SK-N-SH (cell line): ENCODE results near the gene TSSC4. TPM values are rescaled to one million over a fixed set of nuclear protein-coding genes. Genes with fewer than 3 reads are reported as not detected.

ENCODE experiments used
- CTCF ChIA-PET: fragments of 300-600, 350-600 bp; formaldehyde crosslinking; extraction: SDS; loops from one replicate; lab custom pipeline; 2021; lab: Yijun Ruan, JAX
- POLR2A ChIA-PET: fragments of 350-600 bp; sonication (Branson Sonifier 250); formaldehyde crosslinking; extraction: SDS; loops from one replicate; lab custom pipeline; 2020; ENCODE audit warnings: antibody characterized with exemption, inconsistent platforms; lab: Yijun Ruan, JAX
- DNase-seq: peaks from one replicate; pipeline ENCODE4 v3.0.0; 2012
- H2AFZ ChIP-seq: fragments of 200-600 bp; sonication (generic); 2 replicates; pipeline ENCODE4 v1.8.1; 2016; ENCODE audit warnings: antibody characterized with exemption, mild to moderate bottlenecking, low read depth
- H3F3A ChIP-seq: fragments of 200-600 bp; sonication (generic); replicated peaks from 2 replicates; pipeline ENCODE3; 2016; ENCODE audit warnings: antibody characterized with exemption, mild to moderate bottlenecking; ENCODE audit not compliant: insufficient read depth
- H3K27ac ChIP-seq, 2 experiments: fragments of 200-500 bp in 1 of 2; fragments of 200-600 bp in 1 of 2; sonication (Bioruptor generic) in 1 of 2; sonication (generic), shearing (Covaris generic) in 1 of 2; 2 replicates each; pipeline versions ENCODE4 v1.5.1 to v1.6.1; 2014 to 2016; ENCODE audit warnings: low read depth in 2 of 2, inconsistent platforms in 1 of 2, low read length in 1 of 2, mild to moderate bottlenecking in 1 of 2, mixed read lengths in 1 of 2
- H3K27me3 ChIP-seq: fragments of 200-600 bp; sonication (generic), shearing (Covaris generic); 2 replicates; pipeline ENCODE4 v1.6.1; 2016; ENCODE audit warnings: mixed run types; ENCODE audit not compliant: insufficient read depth
- H3K36me3 ChIP-seq, 2 experiments: fragments of 200-500 bp in 1 of 2; fragments of 200-600 bp in 1 of 2; sonication (Bioruptor generic) in 1 of 2; sonication (generic) in 1 of 2; replicated peaks in 1 of 2; 2 replicates each; pipeline versions ENCODE3 to v1.5.1; 2014 to 2016; ENCODE audit warnings: low read length in 1 of 2, mild to moderate bottlenecking in 1 of 2; ENCODE audit not compliant: insufficient read depth in 2 of 2, control insufficient read depth in 1 of 2
- H3K4me1 ChIP-seq, 2 experiments: fragments of 200-500 bp in 1 of 2; fragments of 200-600 bp in 1 of 2; sonication (Bioruptor generic) in 1 of 2; sonication (generic), shearing (Covaris generic) in 1 of 2; 2 replicates each; pipeline versions ENCODE4 v1.5.1 to v1.6.1; 2014 to 2016; ENCODE audit warnings: low read depth in 1 of 2, low read length in 1 of 2, mixed run types in 1 of 2; ENCODE audit not compliant: insufficient read depth in 2 of 2, control insufficient read depth in 1 of 2
- H3K4me2 ChIP-seq: fragments of 200-600 bp; sonication (generic), shearing (Covaris generic); 2 replicates; pipeline ENCODE4 v1.6.1; 2017; ENCODE audit warnings: mixed run types
- H3K4me3 ChIP-seq, 2 experiments: fragments of 200-500 bp in 1 of 2; fragments of 200-600 bp in 1 of 2; sonication (Bioruptor generic) in 1 of 2; sonication (generic), shearing (Covaris generic) in 1 of 2; 2 replicates each; pipeline versions ENCODE4 v1.5.1 to v1.8.1; 2014 to 2016; ENCODE audit warnings: low read depth in 2 of 2, inconsistent platforms in 1 of 2, low read length in 1 of 2, mild to moderate bottlenecking in 1 of 2, mixed read lengths in 1 of 2, moderate library complexity in 1 of 2
- H3K79me2 ChIP-seq: fragments of 200-600 bp; sonication (generic); 2 replicates; pipeline ENCODE4 v1.8.1; 2017; ENCODE audit warnings: mild to moderate bottlenecking; ENCODE audit not compliant: insufficient read depth
- H3K9ac ChIP-seq: fragments of 200-600 bp; sonication (generic); 2 replicates; pipeline ENCODE4 v1.6.1; 2017; ENCODE audit warnings: mixed run types
- H3K9me2 ChIP-seq: fragments of 200-600 bp; sonication (generic); 2 replicates; pipeline ENCODE4 v1.6.1; 2017; ENCODE audit warnings: mixed run types
- H3K9me3 ChIP-seq: fragments of 200-600 bp; sonication (generic); 2 replicates; pipeline ENCODE4 v1.6.1; 2017; ENCODE audit warnings: mixed run types, mild to moderate bottlenecking, moderate library complexity
- H4K20me1 ChIP-seq: fragments of 200-600 bp; sonication (generic); 2 replicates; pipeline ENCODE4 v1.6.1; 2017; ENCODE audit warnings: mild to moderate bottlenecking, mixed run types; ENCODE audit not compliant: insufficient read depth
- ELF1 ChIP-seq: IDR thresholded peaks from 2 replicates; pipeline ENCODE4 v1.4.0; 2012
- GATA2 ChIP-seq: sonication (generic); formaldehyde crosslinking; IDR thresholded peaks from 2 replicates; pipeline ENCODE4 v1.5.0; 2020; ENCODE audit warnings: mild to moderate bottlenecking, missing genetic modification reagents
- IRF3 ChIP-seq: fragments of 150-350 bp; IDR thresholded peaks from 2 replicates; pipeline ENCODE4 v1.6.1; 2016; ENCODE audit warnings: mild to moderate bottlenecking, low read depth, low read length
- JUND ChIP-seq: IDR thresholded peaks from 2 replicates; pipeline ENCODE4 v1.4.0; 2012
- NFIC ChIP-seq: IDR thresholded peaks from 2 replicates; pipeline ENCODE4 v1.4.0; 2012; ENCODE audit warnings: borderline replicate concordance
- PBX3 ChIP-seq: IDR thresholded peaks from 2 replicates; pipeline ENCODE4; 2012
- POLR2AphosphoS5 ChIP-seq: IDR thresholded peaks from 2 replicates; pipeline ENCODE4 v1.6.1; 2012; ENCODE audit warnings: low read depth, low read length
- REST ChIP-seq: IDR thresholded peaks from 2 replicates; pipeline ENCODE4 v1.6.1; 2012; ENCODE audit warnings: mild to moderate bottlenecking, low read depth, low read length, moderate library complexity
- RFX5 ChIP-seq: IDR thresholded peaks from 2 replicates; pipeline ENCODE4 v1.6.1; 2012; ENCODE audit warnings: mild to moderate bottlenecking, improper control_type of control experiment, low read length
- SMC3 ChIP-seq: IDR thresholded peaks from 2 replicates; pipeline ENCODE4 v1.6.1; 2012; ENCODE audit warnings: low read depth, low read length, improper control_type of control experiment
- TAF1 ChIP-seq: IDR thresholded peaks from 2 replicates; pipeline ENCODE4 v1.6.1; 2012; ENCODE audit warnings: low read depth, mild to moderate bottlenecking, low read length, moderate library complexity, borderline replicate concordance
- WGBS: methylation state at CpG from one replicate; pipeline ENCODE4 v1.1.6; 2017; ENCODE audit warnings: low lambda C conversion rate; 5-methylcytosine and 5-hydroxymethylcytosine counted together
- polyA plus RNA-seq, 3 experiments: library from polyadenylated mRNA; depleted of rRNA; stranded (reverse); fragments of >200 nt; gene quantifications; 2 replicates each; pipeline ENCODE4 v1.2.3, GENCODE V29; 2012
- TF ChIP-seq, protein P1 (sequence below): IDR thresholded peaks from 2 replicates; pipeline ENCODE4 v1.4.0; 2012; ENCODE audit warnings: low read depth, borderline replicate concordance
- TF ChIP-seq, protein P2 (sequence below): fragments of 150-350 bp; IDR thresholded peaks from 2 replicates; pipeline ENCODE4 v1.6.1; 2017; ENCODE audit warnings: antibody characterized with exemption, low read length, low read depth, borderline replicate concordance

Gene TSSC4
- polyA plus RNA-seq, 1 of the 3 experiments (the other 2 are of a cell fraction): 45.1 TPM

DNA sequence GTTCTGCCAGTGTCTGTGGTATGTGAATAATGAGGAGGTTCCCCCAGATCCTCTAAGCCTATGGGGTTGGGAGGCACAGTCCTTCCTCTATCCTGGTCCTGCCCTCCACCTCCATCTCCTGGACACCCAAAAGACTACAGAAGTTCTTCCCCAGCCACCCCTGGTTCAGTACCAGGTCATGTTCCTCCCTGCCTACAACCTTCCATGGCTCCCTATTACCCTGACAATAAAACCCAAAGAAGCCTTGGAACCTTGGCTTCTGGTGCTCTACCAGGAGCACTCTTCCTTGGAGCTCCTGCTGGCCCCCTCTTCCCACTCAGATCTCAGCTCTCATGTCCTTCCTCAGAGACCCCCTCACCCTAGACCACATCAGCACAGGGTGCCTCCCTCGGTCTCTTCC, 30.8 kb downstream of the TSSC4 start (continued):
- TF ChIP-seq REST: no peak
- TF ChIP-seq, all 33 proteins: peak for 0

GRCh38 chr11:2432171-2432621, 31.6 kb downstream of the TSSC4 start:
- WGBS: 0% methylated on average over 2 of the region's 15 CpGs
- no peak overlapping the region for H3K4me3 ChIP-seq
- H3K9ac ChIP-seq: no peak overlapping the region
- no peak overlapping the region for H3K27ac ChIP-seq
- H3K4me2 ChIP-seq: no peak overlapping the region
- no peaks in the 10 kb centered on the region for H3F3A ChIP-seq
- CTCF ChIA-PET: interaction anchor here (1.1 to 2.9 kb wide), 4 partner anchors 12 to 457 kb away, joined by 4 to 32 read pairs (median 10); no protein-coding TSS in a partner anchor
- TF ChIP-seq, protein P1, sequence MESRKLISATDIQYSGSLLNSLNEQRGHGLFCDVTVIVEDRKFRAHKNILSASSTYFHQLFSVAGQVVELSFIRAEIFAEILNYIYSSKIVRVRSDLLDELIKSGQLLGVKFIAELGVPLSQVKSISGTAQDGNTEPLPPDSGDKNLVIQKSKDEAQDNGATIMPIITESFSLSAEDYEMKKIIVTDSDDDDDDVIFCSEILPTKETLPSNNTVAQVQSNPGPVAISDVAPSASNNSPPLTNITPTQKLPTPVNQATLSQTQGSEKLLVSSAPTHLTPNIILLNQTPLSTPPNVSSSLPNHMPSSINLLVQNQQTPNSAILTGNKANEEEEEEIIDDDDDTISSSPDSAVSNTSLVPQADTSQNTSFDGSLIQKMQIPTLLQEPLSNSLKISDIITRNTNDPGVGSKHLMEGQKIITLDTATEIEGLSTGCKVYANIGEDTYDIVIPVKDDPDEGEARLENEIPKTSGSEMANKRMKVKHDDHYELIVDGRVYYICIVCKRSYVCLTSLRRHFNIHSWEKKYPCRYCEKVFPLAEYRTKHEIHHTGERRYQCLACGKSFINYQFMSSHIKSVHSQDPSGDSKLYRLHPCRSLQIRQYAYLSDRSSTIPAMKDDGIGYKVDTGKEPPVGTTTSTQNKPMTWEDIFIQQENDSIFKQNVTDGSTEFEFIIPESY: no peak
- no peak for TF ChIP-seq NFIC
- TF ChIP-seq, all 33 proteins: peak for 0
- DNase-seq: no peak
- Histone ChIP-seq H3K79me2 (no peaks in the 10 kb centered on the region), H2AFZ (no peak overlapping the region), H4K20me1 (no peaks in the 10 kb centered on the region), H3K36me3 (no peaks in the 10 kb centered on the region), H3K9me3 (no peaks in the 10 kb centered on the region), H3K27me3 (no peaks in the 10 kb centered on the region), H3K9me2 (no peaks in the 10 kb centered on the region), H3K4me1 (no peaks in the 10 kb centered on the region)
- POLR2A ChIA-PET: no interaction called here

GRCh38 chr11:2432628-2433071, 32.1 kb downstream of the TSSC4 start:
- Histone ChIP-seq H3K27ac (no peak overlapping the region), H3F3A (no peaks in the 10 kb centered on the region), H3K4me1 (no peaks in the 10 kb centered on the region), H3K9me2 (no peaks in the 10 kb centered on the region), H3K4me2 (no peak overlapping the region), H3K36me3 (no peaks in the 10 kb centered on the region), H3K9me3 (no peaks in the 10 kb centered on the region), H2AFZ (no peak overlapping the region), H3K9ac (no peak overlapping the region), H3K79me2 (no peaks in the 10 kb centered on the region), H4K20me1 (no peaks in the 10 kb centered on the region), H3K4me3 (no peak overlapping the region), H3K27me3 (no peaks in the 10 kb centered on the region)
- no peak for DNase-seq
- ChIA-PET POLR2A (no interaction called here), CTCF (interaction anchor here (1.1 to 2.9 kb wide), 4 partner anchors 13 to 456 kb away, joined by 4 to 32 read pairs (median 10); no protein-coding TSS in a partner anchor)
- WGBS: 56% methylated on average over 12 of the region's 13 CpGs
- no peak for TF ChIP-seq PBX3
- no peak for TF ChIP-seq TAF1
- TF ChIP-seq NFIC: no peak
- no peak for TF ChIP-seq SMC3
- TF ChIP-seq POLR2AphosphoS5: no peak
- TF ChIP-seq, protein P2, sequence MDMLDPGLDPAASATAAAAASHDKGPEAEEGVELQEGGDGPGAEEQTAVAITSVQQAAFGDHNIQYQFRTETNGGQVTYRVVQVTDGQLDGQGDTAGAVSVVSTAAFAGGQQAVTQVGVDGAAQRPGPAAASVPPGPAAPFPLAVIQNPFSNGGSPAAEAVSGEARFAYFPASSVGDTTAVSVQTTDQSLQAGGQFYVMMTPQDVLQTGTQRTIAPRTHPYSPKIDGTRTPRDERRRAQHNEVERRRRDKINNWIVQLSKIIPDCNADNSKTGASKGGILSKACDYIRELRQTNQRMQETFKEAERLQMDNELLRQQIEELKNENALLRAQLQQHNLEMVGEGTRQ: no peak
- no peak for TF ChIP-seq ELF1
- TF ChIP-seq RFX5: no peak
- TF ChIP-seq IRF3: no peak
- TF ChIP-seq, protein P1: no peak
- TF ChIP-seq JUND: no peak
- TF ChIP-seq GATA2 (CRISPR knock-in tag): no peak
